ENCODE measurements around the gene RAPGEF6.

Gene RAPGEF6

GRCh38 chr5:131377346-131377745, 257.7 kb downstream of the RAPGEF6 start:
- no peak for DNase-seq
- TF ChIP-seq GATA1 (IDR thresholded peaks at IDR 0.05; ENCODE audit: low read depth, low read length): no peak
- TF ChIP-seq POLR2A (IDR thresholded peaks at IDR 0.05; ENCODE audit: low read length): no peak

GRCh38 chr5:131375351-131375750, 259.7 kb downstream of the RAPGEF6 start:
- no peak for TF ChIP-seq POLR2A (IDR thresholded peaks at IDR 0.05; ENCODE audit: low read length)
- no peak for TF ChIP-seq GATA1 (IDR thresholded peaks at IDR 0.05; ENCODE audit: low read depth, low read length)
- no peak for DNase-seq

All from erythroblast (primary cell).